COLO668 (cell line): ENCODE results near the gene PTPRG.

Source experiments
- DNase-seq: peaks from one replicate; lab custom pipeline; 2025; ENCODE audit not compliant: unreplicated experiment; lab: John Stamatoyannopoulos, UW

The PTPRG gene

GRCh38 chr3:62093025-62093424 is 531.7 kb downstream of the PTPRG start:
- DNase-seq: no peak

GRCh38 chr3:62094461-62094860 is 533.1 kb downstream of the PTPRG start:
- no peak for DNase-seq

- DNase-seq: no peak
These were observed 533.7 kb downstream of the PTPRG start for GRCh38 chr3:62095080-62095479.

- DNase-seq: no peak
These were observed 534.4 kb downstream of the PTPRG start for GRCh38 chr3:62095756-62096155.

- no peak for DNase-seq
These were observed 535.1 kb downstream of the PTPRG start for GRCh38 chr3:62096521-62096920.

- no peak for DNase-seq
These were observed 535.8 kb downstream of the PTPRG start for GRCh38 chr3:62097121-62097520.

GRCh38 chr3:62098646-62099365 is 537.4 kb downstream of the PTPRG start:
- DNase-seq: no peak

GRCh38 chr3:62100282-62100989 is 539.1 kb downstream of the PTPRG start:
- DNase-seq: no peak

- DNase-seq: no peak
These were observed 540.1 kb downstream of the PTPRG start for GRCh38 chr3:62101488-62101887.

GRCh38 chr3:62103531-62103930 is 542.2 kb downstream of the PTPRG start:
- no peak for DNase-seq

GRCh38 chr3:62109534-62109933 is 548.2 kb downstream of the PTPRG start:
- no peak for DNase-seq

- DNase-seq: no peak
These were observed 549.3 kb downstream of the PTPRG start for GRCh38 chr3:62110443-62111225.

- DNase-seq: no peak
These were observed 551.7 kb downstream of the PTPRG start for GRCh38 chr3:62113092-62113491.

- DNase-seq: no peak
These were observed 553.4 kb downstream of the PTPRG start for GRCh38 chr3:62114763-62115162.

GRCh38 chr3:62117903-62118548 is 556.7 kb downstream of the PTPRG start:
- no peak for DNase-seq

GRCh38 chr3:62119139-62119538 is 557.8 kb downstream of the PTPRG start:
- DNase-seq: no peak

- no peak for DNase-seq
These were observed 561.4 kb downstream of the PTPRG start for GRCh38 chr3:62122819-62123218.

GRCh38 chr3:62125380-62125779 is 564.0 kb downstream of the PTPRG start:
- no peak for DNase-seq

- no peak for DNase-seq
These were observed 565.7 kb downstream of the PTPRG start for GRCh38 chr3:62127116-62127515.

GRCh38 chr3:62128051-62128450 is 566.7 kb downstream of the PTPRG start:
- DNase-seq: no peak

GRCh38 chr3:62128681-62129080 is 567.3 kb downstream of the PTPRG start:
- DNase-seq: no peak
